ENCODE measurements around the gene CGN. TPM values are rescaled to one million over a fixed set of nuclear protein-coding genes. Genes with fewer than 3 reads are reported as not detected.
A peak's percentile ranks its signal among the peaks of the same experiment; 100 is the strongest.

The CGN gene
- polyA plus RNA-seq (2012; ENCODE audit: missing spikeins), result 1.7 TPM

GRCh38 chr1:151510957-151511635 is at the start of gene CGN:
Gene CGN, plus strand, starts transcription at chr1:151511387. Its CDS starts 7,133 bp downstream, at chr1:151518520.
- FAIRE-seq (peak; percentile 50), DNase-seq (ENCODE audit: insufficient read length) (peak; percentile 67)
- TF ChIP-seq TAF1 (IDR thresholded peaks at IDR 0.05; ENCODE audit: borderline replicate concordance, low read depth, low read length), result no peak
- TF ChIP-seq POLR2AphosphoS5 (IDR thresholded peaks at IDR 0.05; ENCODE audit: low read depth, low read length), result no peak
- no peak for TF ChIP-seq POLR2A (IDR thresholded peaks at IDR 0.05; ENCODE audit: low read depth, low read length)

- FAIRE-seq, result no peak
- no peak for TF ChIP-seq POLR2A (IDR thresholded peaks at IDR 0.05; ENCODE audit: low read depth, low read length)
Observed at GRCh38 chr1:151461694-151462093, 49.5 kb upstream of the CGN start.

GRCh38 chr1:151465026-151465425 is 46.2 kb upstream of the CGN start:
- TF ChIP-seq TAF1 (IDR thresholded peaks at IDR 0.05; ENCODE audit: borderline replicate concordance, low read depth, low read length) (no peak), POLR2AphosphoS5 (IDR thresholded peaks at IDR 0.05; ENCODE audit: low read depth, low read length) (no peak), POLR2A (IDR thresholded peaks at IDR 0.05; ENCODE audit: low read depth, low read length) (no peak)
- FAIRE-seq (no peak), DNase-seq (ENCODE audit: insufficient read length) (no peak)

More at GRCh38 chr1:151461694-151462093, 49.5 kb upstream of the CGN start:
- no peak for DNase-seq (ENCODE audit: insufficient read length)

GRCh38 chr1:151472856-151473731 is 38.1 kb upstream of the CGN start:
- DNase-seq (ENCODE audit: insufficient read length), result no peak
- FAIRE-seq, result peak; percentile 66
- TF ChIP-seq POLR2A (IDR thresholded peaks at IDR 0.05; ENCODE audit: low read depth, low read length) (no peak), TAF1 (IDR thresholded peaks at IDR 0.05; ENCODE audit: borderline replicate concordance, low read depth, low read length) (no peak), POLR2AphosphoS5 (IDR thresholded peaks at IDR 0.05; ENCODE audit: low read depth, low read length) (no peak)

GRCh38 chr1:151474745-151475144 is 36.4 kb upstream of the CGN start:
- FAIRE-seq, result peak; percentile 36
- no peak for TF ChIP-seq POLR2AphosphoS5 (IDR thresholded peaks at IDR 0.05; ENCODE audit: low read depth, low read length)
- no peak for TF ChIP-seq POLR2A (IDR thresholded peaks at IDR 0.05; ENCODE audit: low read depth, low read length)
- TF ChIP-seq TAF1 (IDR thresholded peaks at IDR 0.05; ENCODE audit: borderline replicate concordance, low read depth, low read length), result no peak
- no peak for DNase-seq (ENCODE audit: insufficient read length)

GRCh38 chr1:151475175-151475574 is 36.0 kb upstream of the CGN start:
- FAIRE-seq (peak; percentile 91), DNase-seq (ENCODE audit: insufficient read length) (no peak)
- peak; percentile 56; the same call in 1 of the 2 replicates for TF ChIP-seq POLR2AphosphoS5 (IDR thresholded peaks at IDR 0.05; ENCODE audit: low read depth, low read length)
- TF ChIP-seq TAF1 (IDR thresholded peaks at IDR 0.05; ENCODE audit: borderline replicate concordance, low read depth, low read length), result no peak; the same call in 1 of the 2 replicates
- peak; percentile 37; the same call in 1 of the 2 replicates for TF ChIP-seq POLR2A (IDR thresholded peaks at IDR 0.05; ENCODE audit: low read depth, low read length)

- no peak for FAIRE-seq
- TF ChIP-seq POLR2AphosphoS5 (IDR thresholded peaks at IDR 0.05; ENCODE audit: low read depth, low read length) (no peak), TAF1 (IDR thresholded peaks at IDR 0.05; ENCODE audit: borderline replicate concordance, low read depth, low read length) (no peak), POLR2A (IDR thresholded peaks at IDR 0.05; ENCODE audit: low read depth, low read length) (no peak)
- DNase-seq (ENCODE audit: insufficient read length), result no peak
Observed at GRCh38 chr1:151476083-151476482, 35.1 kb upstream of the CGN start.

GRCh38 chr1:151477066-151477465 is 34.1 kb upstream of the CGN start:
- FAIRE-seq (no peak), DNase-seq (ENCODE audit: insufficient read length) (no peak)
- no peak for TF ChIP-seq POLR2AphosphoS5 (IDR thresholded peaks at IDR 0.05; ENCODE audit: low read depth, low read length)
- TF ChIP-seq TAF1 (IDR thresholded peaks at IDR 0.05; ENCODE audit: borderline replicate concordance, low read depth, low read length), result no peak
- TF ChIP-seq POLR2A (IDR thresholded peaks at IDR 0.05; ENCODE audit: low read depth, low read length), result no peak

GRCh38 chr1:151478140-151478812 is 32.9 kb upstream of the CGN start:
- FAIRE-seq, result no peak
- DNase-seq (ENCODE audit: insufficient read length), result no peak
- no peak for TF ChIP-seq TAF1 (IDR thresholded peaks at IDR 0.05; ENCODE audit: borderline replicate concordance, low read depth, low read length)
- TF ChIP-seq POLR2A (IDR thresholded peaks at IDR 0.05; ENCODE audit: low read depth, low read length), result no peak
- TF ChIP-seq POLR2AphosphoS5 (IDR thresholded peaks at IDR 0.05; ENCODE audit: low read depth, low read length), result no peak

- TF ChIP-seq POLR2A (IDR thresholded peaks at IDR 0.05; ENCODE audit: low read depth, low read length) (no peak), TAF1 (IDR thresholded peaks at IDR 0.05; ENCODE audit: borderline replicate concordance, low read depth, low read length) (no peak)
- FAIRE-seq (no peak), DNase-seq (ENCODE audit: insufficient read length) (no peak)
Observed at GRCh38 chr1:151478923-151479322, 32.3 kb upstream of the CGN start.

GRCh38 chr1:151479462-151479861 is 31.7 kb upstream of the CGN start:
- DNase-seq (ENCODE audit: insufficient read length) (no peak), FAIRE-seq (no peak)
- TF ChIP-seq TAF1 (IDR thresholded peaks at IDR 0.05; ENCODE audit: borderline replicate concordance, low read depth, low read length), result no peak
- no peak for TF ChIP-seq POLR2A (IDR thresholded peaks at IDR 0.05; ENCODE audit: low read depth, low read length)
- TF ChIP-seq POLR2AphosphoS5 (IDR thresholded peaks at IDR 0.05; ENCODE audit: low read depth, low read length), result no peak

All from GM12892 (cell line).